Uterus (tissue), 4 donors: Measurements from ENCODE around the gene MITF. TPM values are rescaled to one million over a fixed set of nuclear protein-coding genes. Genes with fewer than 3 reads are reported as not detected.

Source experiments
- DNase-seq, 2 donors: peaks; one replicate each; pipeline ENCODE4 v3.0.0-alpha.2; 2019 to 2020
- H3K27ac ChIP-seq, 2 donors: fragments of 200-600 bp; sonication (generic); 1 replicate in 1 of 2; 2 replicates in 1 of 2; pipeline ENCODE4 v1.5.1; 2016 to 2018
- H3K27me3 ChIP-seq, 2 donors: fragments of 200-600 bp; sonication (generic); one replicate each; pipeline ENCODE4 v1.5.1; 2018 to 2019; ENCODE audit warnings: control low read depth in 1 of 2
- H3K36me3 ChIP-seq, 2 donors: fragments of 200-600 bp; sonication (generic); one replicate each; pipeline ENCODE4 v1.5.1; 2019; ENCODE audit warnings: control low read depth in 1 of 2
- H3K4me1 ChIP-seq, 2 donors: fragments of 200-600 bp; sonication (generic); one replicate each; pipeline ENCODE4 v1.5.1; 2018 to 2019; ENCODE audit warnings: control low read depth in 1 of 2
- H3K4me3 ChIP-seq, 2 donors: fragments of 200-600 bp; sonication (generic); 1 replicate in 1 of 2; 2 replicates in 1 of 2; pipeline ENCODE4 v1.5.1; 2018 to 2019; ENCODE audit warnings: mild to moderate bottlenecking in 1 of 2
- H3K9me3 ChIP-seq, 2 donors: fragments of 200-600 bp; sonication (generic); one replicate each; pipeline ENCODE4 v1.5.1; 2019; ENCODE audit warnings: control low read depth in 1 of 2
- CTCF ChIP-seq, 4 experiments: fragments of 200-600 bp in 2 of 4; fragments of 450-650 bp in 2 of 4; sonication (generic) in 2 of 4; IDR thresholded peaks; one replicate each; pipeline ENCODE4 v1.5.1; 2016 to 2019; ENCODE audit warnings: antibody characterized with exemption in 4 of 4, mild to moderate bottlenecking in 2 of 4, moderate library complexity in 1 of 4
- POLR2A ChIP-seq, 2 donors: fragments of 450-650 bp; IDR thresholded peaks; one replicate each; pipeline ENCODE4 v1.6.1; 2016; ENCODE audit warnings: antibody characterized with exemption in 2 of 2, mild to moderate bottlenecking in 1 of 2, moderate library complexity in 1 of 2
- intact Hi-C: fragments of 100-400 bp; cut with DNase I; formaldehyde crosslinking; loops from one replicate; pipeline ENCODE4 v1.15.1; 2023; ENCODE audit warnings: low total_unique reads
- total RNA-seq, 4 donors: library from RNA; depleted of rRNA in 3 of 4; stranded (reverse); fragments of >200 nt in 3 of 4; gene quantifications; one replicate each; pipeline versions ENCODE4 v1.1.0 to v1.2.4, GENCODE V29; 2014 to 2023
- donor health status: DM: yes; HTN: yes; CAD: no.

Gene MITF
- total RNA-seq, 4 donors from 2014 or later = 18.2 to 66.0 (median 52.6) TPM

- TF ChIP-seq CTCF (IDR thresholded peaks at IDR 0.05) (no peak), POLR2A (IDR thresholded peaks at IDR 0.05) (no peak)
- no peaks in the 10 kb centered on the region for H3K27me3 ChIP-seq
- H3K9me3 ChIP-seq = no peaks in the 10 kb centered on the region
- peak overlapping the region in 1 of 2 donors; percentile 73 for H3K27ac ChIP-seq
- peaks cover 0 to 12% of the 10 kb centered on the region in 2 donors for H3K4me1 ChIP-seq
- intact Hi-C loops = no loop called here
- no peak for DNase-seq
- no peak overlapping the region for H3K4me3 ChIP-seq
- no peaks in the 10 kb centered on the region for H3K36me3 ChIP-seq
These were observed 128.8 kb downstream of the MITF start for GRCh38 chr3:69867941-69868505.

- DNase-seq = no peak
- H3K4me3 ChIP-seq = no peak overlapping the region
- H3K36me3 ChIP-seq = no peaks in the 10 kb centered on the region
- no peak for TF ChIP-seq CTCF (IDR thresholded peaks at IDR 0.05)
- TF ChIP-seq POLR2A (IDR thresholded peaks at IDR 0.05) = no peak
- H3K27me3 ChIP-seq = no peaks in the 10 kb centered on the region
- no peaks in the 10 kb centered on the region for H3K9me3 ChIP-seq
- peaks cover 0 to 12% of the 10 kb centered on the region in 2 donors for H3K4me1 ChIP-seq
- H3K27ac ChIP-seq = peak overlapping the region in 1 of 2 donors; percentile 73
- intact Hi-C loops = no loop called here
These were observed 129.7 kb downstream of the MITF start for GRCh38 chr3:69868841-69869420.

- intact Hi-C loops = no loop called here
- peak overlapping the region in 1 of 2 donors; percentile 8 for H3K27ac ChIP-seq
- no peaks in the 10 kb centered on the region for H3K27me3 ChIP-seq
These were observed 130.4 kb downstream of the MITF start for GRCh38 chr3:69869643-69870042.

GRCh38 chr3:69871251-69871650, 132.0 kb downstream of the MITF start:
- TF ChIP-seq POLR2A (IDR thresholded peaks at IDR 0.05) = no peak
- no peak for TF ChIP-seq CTCF (IDR thresholded peaks at IDR 0.05)
- no peak for DNase-seq
- intact Hi-C loops = no loop called here
- no peak overlapping the region for H3K4me3 ChIP-seq
- H3K27ac ChIP-seq = no peak overlapping the region
- H3K9me3 ChIP-seq = no peaks in the 10 kb centered on the region
- H3K27me3 ChIP-seq = no peaks in the 10 kb centered on the region
- peaks cover 0 to 16% of the 10 kb centered on the region in 2 donors for H3K4me1 ChIP-seq
- no peaks in the 10 kb centered on the region for H3K36me3 ChIP-seq

More at GRCh38 chr3:69869643-69870042, 130.4 kb downstream of the MITF start:
- DNase-seq = no peak
- no peaks in the 10 kb centered on the region for H3K36me3 ChIP-seq
- H3K9me3 ChIP-seq = no peaks in the 10 kb centered on the region
- peaks cover 0 to 12% of the 10 kb centered on the region in 2 donors for H3K4me1 ChIP-seq
- H3K4me3 ChIP-seq = no peak overlapping the region
- TF ChIP-seq CTCF (IDR thresholded peaks at IDR 0.05) = no peak
- no peak for TF ChIP-seq POLR2A (IDR thresholded peaks at IDR 0.05)

- H3K4me1 ChIP-seq = peaks cover 0 to 16% of the 10 kb centered on the region in 2 donors
- intact Hi-C loops = no loop called here
- H3K4me3 ChIP-seq = no peak overlapping the region
- no peak for TF ChIP-seq CTCF (IDR thresholded peaks at IDR 0.05)
- no peak for TF ChIP-seq POLR2A (IDR thresholded peaks at IDR 0.05)
- H3K36me3 ChIP-seq = no peaks in the 10 kb centered on the region
- no peak for DNase-seq
- no peaks in the 10 kb centered on the region for H3K9me3 ChIP-seq
- no peaks in the 10 kb centered on the region for H3K27me3 ChIP-seq
- H3K27ac ChIP-seq = no peak overlapping the region
These were observed 132.6 kb downstream of the MITF start for GRCh38 chr3:69871868-69872267.
